Stomach (tissue), 9 donors: Measurements from ENCODE around the gene SNN. TPM values are rescaled to one million over a fixed set of nuclear protein-coding genes. Genes with fewer than 3 reads are reported as not detected.
A peak's percentile ranks its signal among the peaks of the same experiment; 100 is the strongest.

Experiments used
- DNase-seq, 2 donors: peaks; one replicate each; pipeline versions ENCODE4 v3.0.0 to v3.0.0-alpha.2; 2013 to 2019
- H3K27ac ChIP-seq, 5 donors: fragments of 200-600 bp in 4 of 5; sonication (generic) in 4 of 5; one replicate each; pipeline ENCODE4 v1.5.1; 2013 to 2019; ENCODE audit warnings: mild to moderate bottlenecking in 1 of 5, moderate library complexity in 1 of 5
- H3K27me3 ChIP-seq, 3 donors: fragments of 200-600 bp; sonication (generic); one replicate each; pipeline ENCODE4 v1.5.1; 2017 to 2019; ENCODE audit warnings: mixed run types in 1 of 3
- H3K36me3 ChIP-seq, 4 donors: fragments of 200-600 bp; sonication (generic); 1 replicate in 3 of 4; 2 replicates in 1 of 4; pipeline ENCODE4 v1.5.1; 2016 to 2019
- H3K4me1 ChIP-seq, 4 donors: fragments of 200-600 bp; sonication (generic); one replicate each; pipeline ENCODE4 v1.5.1; 2016 to 2019
- H3K4me3 ChIP-seq, 4 donors: fragments of 200-600 bp; sonication (generic) in 3 of 4; one replicate each; pipeline ENCODE4 v1.5.1; 2016 to 2019; ENCODE audit warnings: mild to moderate bottlenecking in 1 of 4
- H3K9me3 ChIP-seq, 4 donors: fragments of 200-600 bp; sonication (generic); one replicate each; pipeline ENCODE4 v1.5.1; 2016 to 2019
- EP300 ChIP-seq: sonication (generic); formaldehyde crosslinking; IDR thresholded peaks from one replicate; pipeline ENCODE4 v1.6.1; 2017; ENCODE audit warnings: antibody characterized with exemption
- POLR2A ChIP-seq, 4 donors: fragments of 450-650 bp; IDR thresholded peaks; one replicate each; pipeline ENCODE4 v1.6.1; 2016; ENCODE audit warnings: antibody characterized with exemption in 4 of 4, control low read depth in 2 of 4, mild to moderate bottlenecking in 1 of 4, moderate library complexity in 1 of 4
- POLR2AphosphoS5 ChIP-seq, 3 donors: sonication (generic); formaldehyde crosslinking; IDR thresholded peaks; one replicate each; pipeline ENCODE4 v1.6.1; 2016; ENCODE audit warnings: antibody characterized with exemption in 3 of 3
- WGBS, 5 donors: extraction: QIAGEN DNeasy Blood & Tissue Kit in 3 of 5; methylation state at CpG; one replicate each; pipeline versions ENCODE4 v1.1.5 to v1.1.7; 2013 to 2018; 5-methylcytosine and 5-hydroxymethylcytosine counted together
- intact Hi-C: fragments of 100-400 bp; cut with DNase I; formaldehyde crosslinking; loops from one replicate; pipeline ENCODE4 v1.15.1; 2023; ENCODE audit warnings: low total_unique reads
- polyA plus RNA-seq, 3 donors: library from polyadenylated mRNA; stranded (reverse); fragments of 200-250 nt; gene quantifications; one replicate each; pipeline ENCODE4 v1.2.3, GENCODE V29; 2013
- total RNA-seq, 5 donors: library from RNA; depleted of rRNA; stranded (reverse); fragments of >200 nt; gene quantifications; one replicate each; pipeline versions ENCODE4 v1.1.0 to v1.2.3, GENCODE V29; 2014 to 2016
- TF ChIP-seq, protein P1 (sequence below), 7 experiments: fragments of 450-650 bp in 4 of 7; fragments of 200-600 bp in 3 of 7; sonication (generic) in 3 of 7; IDR thresholded peaks; one replicate each; pipeline ENCODE4 v1.5.1; 2016 to 2019; ENCODE audit warnings: antibody characterized with exemption in 7 of 7, control low read depth in 2 of 7, mild to moderate bottlenecking in 1 of 7
- donor health status: healthy with polysubstance abuse.
- donor health status: Bipolar disorder and iron deficiency.
- donor health status: healthy.

Gene SNN
- total and polyA plus RNA-seq, 8 donors = 2.9 to 25.0 (median 13.7) TPM

DNA sequence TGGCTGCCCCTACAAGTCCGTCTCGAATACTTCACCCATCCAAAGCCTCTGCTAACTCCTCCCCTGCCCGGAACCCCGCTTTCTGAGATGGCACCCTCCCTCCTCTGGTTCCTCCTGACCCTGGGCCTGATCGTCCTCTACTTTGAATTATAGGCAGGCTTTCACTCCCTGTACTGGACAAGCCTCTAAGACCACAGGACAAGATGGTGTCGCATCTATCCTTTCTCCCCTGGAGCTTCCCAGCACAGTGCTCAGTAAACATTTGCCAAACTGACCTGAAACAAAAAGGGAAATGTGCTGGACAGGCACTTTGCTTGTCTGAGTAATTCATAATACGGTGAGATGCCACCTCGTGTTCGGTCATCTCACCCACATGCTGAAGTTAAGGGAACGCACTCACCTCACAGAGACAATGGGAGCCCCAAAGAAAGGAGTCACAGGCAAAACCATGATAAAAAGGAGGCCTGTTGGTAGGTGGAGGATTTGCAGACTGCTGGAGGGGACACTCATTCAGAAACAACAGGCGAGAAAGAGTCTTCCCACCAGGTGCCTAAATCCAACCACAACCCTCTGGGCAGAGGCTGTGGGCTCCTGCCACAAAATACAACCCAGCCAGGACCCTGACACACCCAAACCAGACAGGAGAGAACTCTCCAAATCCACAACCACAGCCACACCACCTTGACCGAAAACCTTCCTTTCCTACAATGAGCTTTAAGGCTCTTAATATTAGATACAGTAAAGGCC lies 28.2 kb downstream of the SNN start:
- DNase-seq = no peak
- H3K4me3 ChIP-seq = no peak overlapping the region
- no peak for TF ChIP-seq POLR2A (IDR thresholded peaks at IDR 0.05)
- no peak for TF ChIP-seq POLR2AphosphoS5 (IDR thresholded peaks at IDR 0.05)
- no peak for TF ChIP-seq EP300
- TF ChIP-seq, protein P1, sequence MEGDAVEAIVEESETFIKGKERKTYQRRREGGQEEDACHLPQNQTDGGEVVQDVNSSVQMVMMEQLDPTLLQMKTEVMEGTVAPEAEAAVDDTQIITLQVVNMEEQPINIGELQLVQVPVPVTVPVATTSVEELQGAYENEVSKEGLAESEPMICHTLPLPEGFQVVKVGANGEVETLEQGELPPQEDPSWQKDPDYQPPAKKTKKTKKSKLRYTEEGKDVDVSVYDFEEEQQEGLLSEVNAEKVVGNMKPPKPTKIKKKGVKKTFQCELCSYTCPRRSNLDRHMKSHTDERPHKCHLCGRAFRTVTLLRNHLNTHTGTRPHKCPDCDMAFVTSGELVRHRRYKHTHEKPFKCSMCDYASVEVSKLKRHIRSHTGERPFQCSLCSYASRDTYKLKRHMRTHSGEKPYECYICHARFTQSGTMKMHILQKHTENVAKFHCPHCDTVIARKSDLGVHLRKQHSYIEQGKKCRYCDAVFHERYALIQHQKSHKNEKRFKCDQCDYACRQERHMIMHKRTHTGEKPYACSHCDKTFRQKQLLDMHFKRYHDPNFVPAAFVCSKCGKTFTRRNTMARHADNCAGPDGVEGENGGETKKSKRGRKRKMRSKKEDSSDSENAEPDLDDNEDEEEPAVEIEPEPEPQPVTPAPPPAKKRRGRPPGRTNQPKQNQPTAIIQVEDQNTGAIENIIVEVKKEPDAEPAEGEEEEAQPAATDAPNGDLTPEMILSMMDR (IDR thresholded peaks at IDR 0.05) = no peak
- H3K27ac ChIP-seq = no peak overlapping the region
- 91 to 93% (median 92%) methylated on average over 12 of the region's 12 CpGs for WGBS, 5 donors
- H3K27me3 ChIP-seq = no peaks in the 10 kb centered on the region
- intact Hi-C loops = no loop called here
- no peaks in the 10 kb centered on the region for H3K9me3 ChIP-seq
- H3K4me1 ChIP-seq = peaks cover 0 to 32% (median 14%) of the 10 kb centered on the region in 4 donors
- H3K36me3 ChIP-seq = peaks cover 51 to 91% (median 85%) of the 10 kb centered on the region in 4 donors

DNA sequence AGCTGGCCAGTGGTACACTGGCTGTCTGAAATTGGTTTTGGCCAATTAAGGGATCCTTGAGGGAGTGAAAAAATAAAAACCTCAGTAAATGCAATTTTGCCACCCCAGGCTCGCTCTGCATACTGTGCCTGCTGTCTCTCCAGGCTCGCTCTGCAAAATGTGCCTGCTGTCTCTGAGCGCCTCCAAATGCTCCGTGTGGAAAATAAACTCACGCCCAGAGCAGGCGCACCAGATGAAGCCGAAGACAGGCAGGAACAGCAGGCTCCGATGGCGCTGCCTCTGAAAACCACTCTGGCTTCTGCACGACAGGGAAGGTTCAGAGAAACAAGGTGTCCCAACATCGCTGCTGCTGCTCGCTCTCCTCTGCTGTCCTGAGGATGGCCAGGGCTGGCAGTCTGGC lies 29.1 kb downstream of the SNN start:
- no peak for DNase-seq
- intact Hi-C loops = no loop called here
- H3K27ac ChIP-seq = no peak overlapping the region
- no peak overlapping the region for H3K4me3 ChIP-seq
- H3K9me3 ChIP-seq = no peaks in the 10 kb centered on the region
- H3K27me3 ChIP-seq = no peaks in the 10 kb centered on the region
- WGBS, 5 donors = 91 to 95% (median 93%) methylated on average over 12 of the region's 12 CpGs
- H3K4me1 ChIP-seq = peaks cover 0 to 36% (median 14%) of the 10 kb centered on the region in 4 donors
- H3K36me3 ChIP-seq = peaks cover 47 to 89% (median 83%) of the 10 kb centered on the region in 4 donors
- TF ChIP-seq POLR2AphosphoS5 (IDR thresholded peaks at IDR 0.05) (no peak), POLR2A (IDR thresholded peaks at IDR 0.05) (no peak), EP300 (no peak)
- TF ChIP-seq, protein P1 (IDR thresholded peaks at IDR 0.05) = no peak

DNA sequence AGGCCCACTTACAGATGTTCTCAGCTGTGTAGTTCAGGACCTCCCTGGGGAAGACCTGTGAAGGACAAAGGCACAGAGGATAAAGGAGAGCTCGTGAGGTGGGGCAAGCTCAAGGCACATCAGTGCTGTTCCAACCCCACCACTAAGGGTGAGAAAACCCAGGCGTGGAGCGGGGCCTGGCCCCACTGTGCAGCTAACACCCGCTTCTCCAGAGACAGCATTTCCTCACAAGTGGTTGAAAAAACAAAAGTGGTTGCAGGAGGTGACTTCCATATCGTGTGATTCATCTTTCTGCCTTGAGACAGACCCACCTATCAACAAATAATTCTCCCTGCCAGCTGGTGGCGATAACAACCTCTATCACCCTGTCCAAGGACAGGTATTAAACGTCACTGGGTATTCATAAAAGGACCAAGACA lies 30.0 kb downstream of the SNN start:
- peaks cover 47 to 88% (median 82%) of the 10 kb centered on the region in 4 donors for H3K36me3 ChIP-seq
- H3K27me3 ChIP-seq = no peaks in the 10 kb centered on the region
- TF ChIP-seq, protein P1 (IDR thresholded peaks at IDR 0.05) = no peak
- no peak for TF ChIP-seq POLR2A (IDR thresholded peaks at IDR 0.05)
- peak in 1 of 3 donors; percentile 24 for TF ChIP-seq POLR2AphosphoS5 (IDR thresholded peaks at IDR 0.05)
- TF ChIP-seq EP300 = no peak
- peaks cover 0 to 36% (median 14%) of the 10 kb centered on the region in 4 donors for H3K4me1 ChIP-seq
- 50 to 67% (median 57%) methylated on average over 7 of the region's 7 CpGs for WGBS, 5 donors
- peak overlapping the region in 3 of 5 donors; percentile 13 to 48 (median 40) for H3K27ac ChIP-seq
- DNase-seq = no peak
- H3K4me3 ChIP-seq = no peak overlapping the region
- H3K9me3 ChIP-seq = no peaks in the 10 kb centered on the region
- intact Hi-C loops = no loop called here

DNA sequence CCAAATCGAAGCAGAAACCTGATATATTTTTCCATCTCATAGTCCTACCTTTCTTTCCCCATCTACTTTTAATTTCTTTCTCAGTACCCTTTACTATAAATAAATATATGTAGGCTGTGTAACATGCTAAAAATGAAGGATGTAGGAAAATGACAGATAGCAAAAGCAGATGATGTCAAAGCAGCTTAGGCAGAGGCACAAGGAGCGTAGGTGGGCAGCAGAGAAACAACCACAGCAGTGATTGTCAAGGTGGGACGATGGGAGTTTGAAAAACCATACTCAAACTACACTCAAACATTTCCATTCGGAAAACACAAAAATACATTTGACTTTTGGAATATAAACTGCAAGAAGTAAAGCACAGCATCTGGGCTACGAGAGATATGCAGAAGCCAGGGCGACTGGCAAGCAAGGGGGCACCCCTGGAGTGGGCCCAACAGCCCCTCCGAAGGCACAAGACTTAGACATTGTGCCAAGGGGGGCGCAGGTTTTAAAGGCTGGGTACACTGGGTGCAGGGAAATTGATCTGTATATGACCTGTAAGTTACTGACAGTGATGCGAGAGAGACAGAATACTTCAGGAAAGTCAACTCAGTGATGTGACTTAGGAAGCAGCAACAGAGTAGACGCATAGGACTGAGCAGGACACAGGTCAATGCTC lies 31.1 kb downstream of the SNN start:
- no peak for DNase-seq
- Histone ChIP-seq H3K4me3 (no peak overlapping the region), H3K4me1 (peaks cover 0 to 45% (median 17%) of the 10 kb centered on the region in 4 donors), H3K9me3 (no peaks in the 10 kb centered on the region), H3K27me3 (no peaks in the 10 kb centered on the region), H3K27ac (no peak overlapping the region), H3K36me3 (peaks cover 47 to 93% (median 84%) of the 10 kb centered on the region in 4 donors)
- intact Hi-C loops = no loop called here
- TF ChIP-seq POLR2A (IDR thresholded peaks at IDR 0.05) = no peak
- TF ChIP-seq, protein P1 (IDR thresholded peaks at IDR 0.05) = no peak
- no peak for TF ChIP-seq EP300
- no peak for TF ChIP-seq POLR2AphosphoS5 (IDR thresholded peaks at IDR 0.05)
- 82 to 89% (median 85%) methylated on average over 10 of the region's 10 CpGs for WGBS, 5 donors
